Adrenal gland (tissue), 12 donors: ENCODE results near the gene PDE7B. TPM values are rescaled to one million over a fixed set of nuclear protein-coding genes. Genes with fewer than 3 reads are reported as not detected.

Experiments used
- DNase-seq, 7 donors: peaks; one replicate each; pipeline ENCODE4 v3.0.0-alpha.2; 2019 to 2020
- H3K27ac ChIP-seq, 5 donors: fragments of 200-600 bp; sonication (generic) in 4 of 5; 1 replicate in 3 of 5; 2 replicates in 2 of 5; pipeline versions ENCODE4 v1.5.1 to v1.8.0; 2016 to 2020; ENCODE audit warnings: mild to moderate bottlenecking in 1 of 5
- H3K27me3 ChIP-seq: fragments of 200-600 bp; 2 replicates; pipeline ENCODE4 v1.8.0; 2021
- H3K36me3 ChIP-seq, 2 donors: fragments of 200-600 bp; replicated peaks in 1 of 2; 1 replicate in 1 of 2; 2 replicates in 1 of 2; pipeline versions ENCODE4 v1.5.1 to v1.8.0; 2018 to 2022
- H3K4me1 ChIP-seq, 2 donors: fragments of 200-600 bp; replicated peaks in 1 of 2; 1 replicate in 1 of 2; 2 replicates in 1 of 2; pipeline versions ENCODE4 v1.5.1 to v1.8.0; 2018 to 2021
- H3K4me3 ChIP-seq, 4 donors: fragments of 200-600 bp; sonication (generic) in 3 of 4; one replicate each; pipeline ENCODE4 v1.5.1; 2016 to 2018
- H3K9me3 ChIP-seq, 3 donors: fragments of 200-600 bp; sonication (generic) in 1 of 3; replicated peaks in 1 of 3; 1 replicate in 2 of 3; 2 replicates in 1 of 3; pipeline versions ENCODE4 v1.5.1 to v1.8.0; 2016 to 2021
- POLR2A ChIP-seq, 2 donors: fragments of 450-650 bp; IDR thresholded peaks; one replicate each; pipeline ENCODE4 v1.6.1; 2017; ENCODE audit warnings: antibody characterized with exemption in 2 of 2, mild to moderate bottlenecking in 2 of 2, moderate library complexity in 1 of 2
- WGBS, 4 donors: extraction: QIAGEN DNeasy Blood & Tissue Kit in 2 of 4; methylation state at CpG; one replicate each; pipeline versions ENCODE4 v1.1.5 to v1.1.7; 2013 to 2017; 5-methylcytosine and 5-hydroxymethylcytosine counted together
- intact Hi-C, 2 donors: fragments of 100-400 bp; cut with DNase I; formaldehyde crosslinking; loops; one replicate each; pipeline versions ENCODE4 v1.14.1 to v1.15.0; 2022 to 2023
- polyA plus RNA-seq, 3 donors: library from polyadenylated mRNA; stranded (reverse); fragments of 200-250 nt in 2 of 3; fragments of 350-450 nt in 1 of 3; fragmentation: Illumina TruSeq in 1 of 3; extraction: RNeasy Lipid Tissue Mini Kit (QIAGEN cat#74804) in 1 of 3; gene quantifications; one replicate each; pipeline ENCODE4 v1.2.3, GENCODE V29; 2013 to 2014
- total RNA-seq, 9 donors: library from RNA; depleted of rRNA in 4 of 9; stranded (reverse); fragments of >200 nt in 4 of 9; fragments of 120-200 nt in 1 of 9; fragmentation: NEBNext Ultra II Directional in 1 of 9; extraction: Animal tissue kit (Norgen Biotek cat#: 25700) in 1 of 9; gene quantifications; one replicate each; pipeline versions ENCODE4 v1.1.0 to v1.2.4, GENCODE V29; 2013 to 2023
- TF ChIP-seq, protein P1 (sequence below), 6 experiments: fragments of 450-650 bp in 4 of 6; fragments of 200-600 bp in 2 of 6; sonication (generic) in 1 of 6; IDR thresholded peaks; 1 replicate in 5 of 6; 2 replicates in 1 of 6; pipeline versions ENCODE4 v1.5.1 to v1.8.0; 2016 to 2021; ENCODE audit warnings: antibody characterized with exemption in 6 of 6, mild to moderate bottlenecking in 2 of 6, moderate library complexity in 1 of 6
- donor health status: healthy with polysubstance abuse.
- donor health status: Bipolar disorder and iron deficiency.
- donor health status: DM: yes; HTN: yes; CAD: no.
- donor health status: DM: no; HTN: no; CAD: no.
- donor health status: DM: no; HTN: no; CAD: no.
- donor health status: DM: yes; HTN: yes; CAD: no.

The PDE7B gene
- total and polyA plus RNA-seq, 12 donors, result 1.3 to 11.5 (median 5.2) TPM

DNA sequence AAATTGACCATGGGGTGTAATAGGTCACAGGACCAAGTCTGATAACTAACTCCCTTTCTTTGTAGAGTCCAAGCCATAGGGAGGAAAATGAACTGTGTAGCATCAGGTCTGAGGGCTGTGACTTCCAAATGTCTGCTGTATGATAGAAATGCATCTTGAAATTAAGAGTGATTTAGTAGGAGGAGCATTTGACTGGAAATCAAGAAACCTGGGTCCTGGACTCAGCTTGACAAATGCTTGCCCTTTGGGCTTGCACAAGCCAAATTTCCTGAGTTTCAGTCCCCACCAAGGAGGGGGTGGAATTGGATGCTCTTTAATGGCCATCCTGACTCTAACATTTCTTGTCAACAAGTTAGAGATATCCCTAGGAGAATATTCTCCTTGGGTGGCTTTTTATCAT is 187.0 kb downstream of the PDE7B start:
- H3K27ac ChIP-seq, result peak overlapping the region in 2 of 5 donors; percentile 50 to 80
- no peak for DNase-seq

DNA sequence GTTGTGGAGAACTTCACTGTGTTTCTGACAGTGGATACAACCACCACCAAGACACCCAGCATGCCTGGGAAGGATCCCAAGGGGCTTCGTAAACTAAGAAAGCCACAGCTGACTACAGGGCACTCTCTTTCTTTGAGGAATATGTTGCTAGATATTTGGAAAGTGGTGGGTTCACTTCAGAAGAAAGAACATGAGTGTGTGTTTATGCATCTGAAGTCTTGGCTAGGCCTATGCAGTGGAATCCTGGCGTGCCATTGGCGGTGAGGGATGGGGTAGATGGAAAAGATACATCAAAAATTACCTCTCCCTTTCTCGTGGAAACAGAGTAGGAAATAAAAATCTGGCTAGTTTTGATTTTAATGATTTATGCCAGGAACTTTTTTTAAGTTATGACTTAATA is 187.7 kb downstream of the PDE7B start:
- WGBS, 4 donors, result 70 to 83% (median 77%) methylated on average over 4 of the region's 4 CpGs
- Histone ChIP-seq H3K27me3 (no peaks in the 10 kb centered on the region), H3K27ac (peak overlapping the region in 1 of 5 donors; percentile 42), H3K4me3 (peak overlapping the region in 1 of 4 donors; percentile 32), H3K4me1 (peaks cover 0 to 20% of the 10 kb centered on the region in 2 donors), H3K36me3 (no peaks in the 10 kb centered on the region), H3K9me3 (no peaks in the 10 kb centered on the region)
- no peak for DNase-seq
- intact Hi-C loops, result loop anchor here (10.0 kb wide), 1 partner anchor 186 kb away; no protein-coding TSS in a partner anchor
- TF ChIP-seq, protein P1, sequence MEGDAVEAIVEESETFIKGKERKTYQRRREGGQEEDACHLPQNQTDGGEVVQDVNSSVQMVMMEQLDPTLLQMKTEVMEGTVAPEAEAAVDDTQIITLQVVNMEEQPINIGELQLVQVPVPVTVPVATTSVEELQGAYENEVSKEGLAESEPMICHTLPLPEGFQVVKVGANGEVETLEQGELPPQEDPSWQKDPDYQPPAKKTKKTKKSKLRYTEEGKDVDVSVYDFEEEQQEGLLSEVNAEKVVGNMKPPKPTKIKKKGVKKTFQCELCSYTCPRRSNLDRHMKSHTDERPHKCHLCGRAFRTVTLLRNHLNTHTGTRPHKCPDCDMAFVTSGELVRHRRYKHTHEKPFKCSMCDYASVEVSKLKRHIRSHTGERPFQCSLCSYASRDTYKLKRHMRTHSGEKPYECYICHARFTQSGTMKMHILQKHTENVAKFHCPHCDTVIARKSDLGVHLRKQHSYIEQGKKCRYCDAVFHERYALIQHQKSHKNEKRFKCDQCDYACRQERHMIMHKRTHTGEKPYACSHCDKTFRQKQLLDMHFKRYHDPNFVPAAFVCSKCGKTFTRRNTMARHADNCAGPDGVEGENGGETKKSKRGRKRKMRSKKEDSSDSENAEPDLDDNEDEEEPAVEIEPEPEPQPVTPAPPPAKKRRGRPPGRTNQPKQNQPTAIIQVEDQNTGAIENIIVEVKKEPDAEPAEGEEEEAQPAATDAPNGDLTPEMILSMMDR (IDR thresholded peaks at IDR 0.05), result no peak
- TF ChIP-seq POLR2A (IDR thresholded peaks at IDR 0.05), result no peak

More for the DNA sequence above, 187.0 kb downstream of the PDE7B start:
- H3K4me1 ChIP-seq, result peaks cover 0 to 20% of the 10 kb centered on the region in 2 donors
- no peaks in the 10 kb centered on the region for H3K9me3 ChIP-seq
- no peaks in the 10 kb centered on the region for H3K27me3 ChIP-seq
- H3K4me3 ChIP-seq, result peak overlapping the region in 1 of 4 donors; percentile 32
- intact Hi-C loops, result loop anchor here (10.0 kb wide), 1 partner anchor 186 kb away; no protein-coding TSS in a partner anchor
- H3K36me3 ChIP-seq, result no peaks in the 10 kb centered on the region
- TF ChIP-seq POLR2A (IDR thresholded peaks at IDR 0.05), result no peak
- TF ChIP-seq, protein P1 (IDR thresholded peaks at IDR 0.05), result no peak

DNA sequence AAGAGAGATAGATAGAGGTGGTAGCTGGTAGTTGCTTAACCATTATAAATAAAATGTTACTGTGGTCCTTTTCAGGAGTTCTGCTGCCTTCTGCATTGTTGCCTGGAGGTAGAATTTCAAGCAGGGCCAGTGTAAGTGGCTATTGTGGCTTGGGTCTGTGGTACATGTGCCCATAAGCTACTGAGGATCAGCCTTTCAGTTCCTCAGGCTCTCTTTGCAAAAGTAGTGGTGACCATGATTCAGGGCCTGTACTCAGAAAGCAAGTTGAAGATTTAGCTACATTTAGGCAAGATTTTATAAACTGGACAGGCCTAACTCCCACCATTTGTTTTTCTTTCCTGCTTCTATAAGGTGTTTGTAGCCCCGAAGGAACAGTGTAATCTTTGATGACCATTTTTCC is 199.0 kb downstream of the PDE7B start:
- intact Hi-C loops, result no loop called here
- WGBS, 4 donors, result 68 to 71% (median 68%) methylated on average over 1 of the region's 1 CpG
- DNase-seq, result no peak
- Histone ChIP-seq H3K4me1 (peaks cover 0 to 11% of the 10 kb centered on the region in 2 donors), H3K27ac (peak overlapping the region in 3 of 5 donors; percentile 26 to 74 (median 67)), H3K27me3 (no peaks in the 10 kb centered on the region), H3K9me3 (no peaks in the 10 kb centered on the region), H3K36me3 (no peaks in the 10 kb centered on the region), H3K4me3 (no peak overlapping the region)
- TF ChIP-seq, protein P1 (IDR thresholded peaks at IDR 0.05), result no peak
- no peak for TF ChIP-seq POLR2A (IDR thresholded peaks at IDR 0.05)

GRCh38 chr6:136051140-136051775 is 199.8 kb downstream of the PDE7B start:
- no peak overlapping the region for H3K4me3 ChIP-seq
- DNase-seq, result peak in 6 of 7 donors; percentile 18 to 64 (median 37)

More at GRCh38 chr6:136051140-136051775, 199.8 kb downstream of the PDE7B start:
- Histone ChIP-seq H3K36me3 (no peaks in the 10 kb centered on the region), H3K9me3 (no peaks in the 10 kb centered on the region), H3K27me3 (no peaks in the 10 kb centered on the region), H3K27ac (peak overlapping the region in 2 of 5 donors; percentile 67 to 74), H3K4me1 (peaks cover 0 to 11% of the 10 kb centered on the region in 2 donors)
- WGBS, 4 donors, result 39 to 44% (median 41%) methylated on average over 12 of the region's 12 CpGs
- TF ChIP-seq, protein P1 (IDR thresholded peaks at IDR 0.05), result no peak
- no peak for TF ChIP-seq POLR2A (IDR thresholded peaks at IDR 0.05)
- intact Hi-C loops, result no loop called here
